Fibroblast of mammary gland (primary cell): Measurements from ENCODE around the gene SLC18A3.

Experiments
- DNase-seq: peaks from one replicate; pipeline ENCODE4 v3.0.0-alpha.2; 2010; ENCODE audit warnings: low read depth
- H3K4me3 ChIP-seq: 2 replicates; pipeline ENCODE4 v1.5.1; 2011; ENCODE audit warnings: low read depth, mild to moderate bottlenecking, low read length, moderate library complexity; ENCODE audit not compliant: control insufficient read depth
- TF ChIP-seq, protein P1 (sequence below): conservative IDR thresholded peaks from 2 replicates; pipeline ENCODE4 v1.5.1; 2011; ENCODE audit warnings: low read depth, low read length, inconsistent platforms; ENCODE audit not compliant: control insufficient read depth, insufficient read depth

The SLC18A3 gene

DNA sequence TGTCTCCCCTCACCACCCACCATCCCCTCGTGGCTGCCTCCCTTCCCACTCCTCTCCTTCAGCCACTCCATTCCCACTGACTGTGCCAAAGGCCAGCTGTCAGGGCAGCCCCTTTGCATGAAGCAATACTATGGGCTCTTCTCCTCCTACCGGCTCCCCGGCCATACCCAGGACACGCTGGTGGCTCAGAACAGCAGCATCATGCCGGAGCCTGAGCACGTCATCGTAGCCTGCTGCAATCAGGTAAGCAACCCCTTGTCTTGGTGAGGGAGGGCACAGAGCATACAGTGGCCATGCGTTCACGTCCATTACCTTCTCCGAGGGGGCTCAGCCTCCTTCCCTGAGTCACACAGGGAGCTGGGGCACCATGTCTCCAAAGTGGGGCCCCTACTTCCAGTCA, 15.3 kb downstream of the SLC18A3 start:
- no peak overlapping the region for H3K4me3 ChIP-seq
- no peak for DNase-seq
- TF ChIP-seq, protein P1, sequence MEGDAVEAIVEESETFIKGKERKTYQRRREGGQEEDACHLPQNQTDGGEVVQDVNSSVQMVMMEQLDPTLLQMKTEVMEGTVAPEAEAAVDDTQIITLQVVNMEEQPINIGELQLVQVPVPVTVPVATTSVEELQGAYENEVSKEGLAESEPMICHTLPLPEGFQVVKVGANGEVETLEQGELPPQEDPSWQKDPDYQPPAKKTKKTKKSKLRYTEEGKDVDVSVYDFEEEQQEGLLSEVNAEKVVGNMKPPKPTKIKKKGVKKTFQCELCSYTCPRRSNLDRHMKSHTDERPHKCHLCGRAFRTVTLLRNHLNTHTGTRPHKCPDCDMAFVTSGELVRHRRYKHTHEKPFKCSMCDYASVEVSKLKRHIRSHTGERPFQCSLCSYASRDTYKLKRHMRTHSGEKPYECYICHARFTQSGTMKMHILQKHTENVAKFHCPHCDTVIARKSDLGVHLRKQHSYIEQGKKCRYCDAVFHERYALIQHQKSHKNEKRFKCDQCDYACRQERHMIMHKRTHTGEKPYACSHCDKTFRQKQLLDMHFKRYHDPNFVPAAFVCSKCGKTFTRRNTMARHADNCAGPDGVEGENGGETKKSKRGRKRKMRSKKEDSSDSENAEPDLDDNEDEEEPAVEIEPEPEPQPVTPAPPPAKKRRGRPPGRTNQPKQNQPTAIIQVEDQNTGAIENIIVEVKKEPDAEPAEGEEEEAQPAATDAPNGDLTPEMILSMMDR = no peak

DNA sequence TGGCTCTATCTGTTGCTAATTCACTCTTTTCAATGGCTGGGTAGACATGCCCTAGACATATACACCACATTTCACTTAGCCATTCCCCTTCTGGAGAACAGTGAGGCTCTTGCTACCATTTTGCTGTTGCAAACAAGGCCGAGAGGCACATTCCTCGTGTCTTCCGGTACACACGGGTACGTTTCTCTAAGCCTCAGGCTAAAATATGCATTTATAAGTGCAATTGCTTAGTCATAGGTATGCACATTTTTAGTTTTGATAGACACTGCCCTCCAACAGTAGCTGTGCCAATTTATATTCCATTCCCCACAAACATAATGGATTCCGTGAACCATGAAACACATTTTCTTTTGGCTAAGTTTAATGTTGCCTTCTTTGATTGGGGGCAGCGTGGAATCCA, 16.9 kb downstream of the SLC18A3 start:
- TF ChIP-seq, protein P1 = no peak
- H3K4me3 ChIP-seq = no peak overlapping the region
- no peak for DNase-seq

DNA sequence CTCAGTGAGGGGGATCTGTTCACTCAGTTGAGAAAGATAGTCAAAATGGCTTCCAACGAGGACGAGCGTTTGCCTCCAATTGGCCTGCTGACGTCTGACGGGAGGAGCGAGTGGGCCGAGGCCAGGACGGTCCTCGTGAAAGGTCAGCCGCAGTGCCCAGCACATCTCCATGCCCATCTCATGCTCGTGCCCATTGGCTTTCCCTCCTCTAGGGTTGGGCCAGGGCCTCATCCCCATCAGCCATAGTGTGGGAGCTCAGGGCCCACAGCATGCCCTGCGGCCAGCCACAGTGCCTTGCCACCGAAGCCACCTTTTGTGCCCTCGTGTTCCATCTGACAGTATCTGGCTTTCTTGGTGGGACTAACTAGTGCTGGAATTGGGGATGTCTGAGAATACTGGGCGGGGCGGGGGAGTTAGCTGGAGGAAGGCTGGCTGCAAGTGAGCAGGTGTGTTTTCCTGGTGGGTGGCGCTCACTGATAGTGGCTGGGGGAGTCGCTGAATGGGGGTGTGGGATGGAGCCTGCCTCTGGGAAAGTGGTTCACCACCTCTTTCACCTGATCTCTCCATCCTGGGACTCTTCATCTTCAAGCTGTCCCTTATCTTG, 17.6 kb downstream of the SLC18A3 start:
- no peak overlapping the region for H3K4me3 ChIP-seq
- TF ChIP-seq, protein P1 = no peak
- DNase-seq = no peak

DNA sequence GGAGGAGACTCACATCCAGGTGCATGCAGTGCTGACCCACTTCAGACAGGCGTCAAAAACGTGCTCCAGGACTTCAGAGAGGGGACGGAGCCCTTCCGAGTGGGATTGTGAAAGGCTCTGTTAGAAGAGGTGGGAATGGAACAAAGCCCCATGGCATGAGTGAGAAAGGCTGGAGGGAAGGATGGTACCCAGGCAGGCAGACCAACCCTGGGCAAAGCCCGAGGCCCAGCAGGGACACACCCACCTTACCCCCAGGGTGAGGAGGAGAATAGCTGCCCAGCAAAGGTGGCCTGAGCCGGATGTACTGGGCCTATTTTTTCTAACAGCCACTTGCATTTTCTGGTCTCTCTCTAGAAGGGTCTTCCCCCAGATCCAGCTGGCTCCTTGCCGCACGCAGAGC, 18.5 kb downstream of the SLC18A3 start:
- TF ChIP-seq, protein P1 = no peak
- no peak for DNase-seq
- H3K4me3 ChIP-seq = no peak overlapping the region

DNA sequence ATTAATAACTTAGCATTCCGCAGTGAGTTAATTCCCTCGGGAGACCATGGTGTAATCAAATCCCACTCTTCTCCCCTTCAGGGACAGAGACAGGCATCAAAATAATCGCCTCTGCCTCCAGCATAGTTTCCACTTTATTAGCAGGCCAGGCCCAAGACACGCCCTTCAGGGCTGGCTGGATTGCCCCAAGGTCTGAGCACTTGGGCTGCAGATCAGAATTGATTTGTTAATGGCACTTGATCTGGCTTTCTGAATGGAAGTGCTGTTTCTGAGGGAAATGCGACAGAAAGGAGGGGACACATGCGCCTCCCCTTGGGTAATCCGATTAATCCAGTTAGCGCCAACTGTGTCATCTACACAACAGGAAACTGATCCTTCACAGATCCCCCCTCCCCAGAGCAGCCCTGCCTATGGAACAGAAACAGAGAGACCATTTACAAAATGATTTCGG, 19.3 kb downstream of the SLC18A3 start:
- TF ChIP-seq, protein P1 = no peak
- no peak overlapping the region for H3K4me3 ChIP-seq

DNA sequence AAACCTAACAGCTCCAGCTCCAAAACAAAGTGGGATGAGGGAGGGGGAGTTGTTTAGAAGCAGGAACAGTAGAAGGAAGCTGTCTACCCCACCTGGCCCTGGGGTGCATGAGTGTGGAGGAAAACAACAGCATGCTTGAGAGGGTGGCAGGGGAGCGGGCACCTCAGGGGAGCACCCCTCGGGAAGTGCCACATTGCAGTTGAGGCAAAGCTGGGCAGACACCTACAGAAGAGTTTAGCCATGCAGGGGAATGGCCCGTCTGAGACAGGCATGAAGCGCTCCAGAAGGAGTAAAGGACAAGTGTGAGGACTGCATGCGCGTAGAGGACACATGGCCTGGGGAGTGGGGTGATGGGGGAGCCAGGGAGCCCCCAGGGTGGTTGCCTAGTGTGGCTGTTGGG, 21.9 kb downstream of the SLC18A3 start:
- H3K4me3 ChIP-seq = no peak overlapping the region
- TF ChIP-seq, protein P1 = no peak
- DNase-seq = no peak

More for the DNA sequence above, 19.3 kb downstream of the SLC18A3 start:
- no peak for DNase-seq
